Mesothelial cell of epicardium (in vitro differentiated cells): ENCODE data around the gene EAF2. TPM values are rescaled to one million over a fixed set of nuclear protein-coding genes. Genes with fewer than 3 reads are reported as not detected.

Experiments
- DNase-seq, 2 experiments: peaks; one replicate each; pipeline ENCODE4 v3.0.0; 2021; ENCODE audit warnings: low spot score in 2 of 2; ENCODE audit not compliant: unreplicated experiment in 2 of 2
- H3K27ac Mint-ChIP-seq: 2 replicates; pipeline ENCODE4 v1.8.0; 2021; ENCODE audit warnings: mixed read lengths
- H3K27me3 Mint-ChIP-seq: 2 replicates; pipeline ENCODE4 v1.8.0; 2021; ENCODE audit warnings: low read depth, mixed read lengths
- H3K36me3 Mint-ChIP-seq: 2 replicates; pipeline ENCODE4 v1.8.0; 2021; ENCODE audit warnings: mixed read lengths
- H3K4me1 Mint-ChIP-seq: 2 replicates; pipeline ENCODE4 v1.8.0; 2021; ENCODE audit warnings: mixed read lengths
- H3K4me3 Mint-ChIP-seq: 2 replicates; pipeline ENCODE4 v1.8.0; 2021; ENCODE audit warnings: mild to moderate bottlenecking, moderate library complexity, mixed read lengths
- H3K9me3 Mint-ChIP-seq: 2 replicates; pipeline ENCODE4 v1.8.0; 2021; ENCODE audit warnings: mixed read lengths
- total RNA-seq: library from RNA; stranded (reverse); gene quantifications from 3 replicates; pipeline ENCODE4 v1.2.1, GENCODE V29; 2021
- TF ChIP-seq, protein P1 (sequence below): fragments of 200-600 bp; sonication (generic); IDR thresholded peaks from one replicate; pipeline ENCODE4 v1.5.0; 2021; ENCODE audit warnings: antibody characterized with exemption; ENCODE audit not compliant: unreplicated experiment

Gene EAF2
- total RNA-seq, 1 donor from 2014 or later = 5.3 TPM

- Mint-ChIP-seq H3K27ac (no peak overlapping the region), H3K36me3 (peaks cover 28% of the 10 kb centered on the region), H3K27me3 (no peaks in the 10 kb centered on the region), H3K9me3 (no peaks in the 10 kb centered on the region), H3K4me1 (no peaks in the 10 kb centered on the region), H3K4me3 (no peak overlapping the region)
- TF ChIP-seq, protein P1, sequence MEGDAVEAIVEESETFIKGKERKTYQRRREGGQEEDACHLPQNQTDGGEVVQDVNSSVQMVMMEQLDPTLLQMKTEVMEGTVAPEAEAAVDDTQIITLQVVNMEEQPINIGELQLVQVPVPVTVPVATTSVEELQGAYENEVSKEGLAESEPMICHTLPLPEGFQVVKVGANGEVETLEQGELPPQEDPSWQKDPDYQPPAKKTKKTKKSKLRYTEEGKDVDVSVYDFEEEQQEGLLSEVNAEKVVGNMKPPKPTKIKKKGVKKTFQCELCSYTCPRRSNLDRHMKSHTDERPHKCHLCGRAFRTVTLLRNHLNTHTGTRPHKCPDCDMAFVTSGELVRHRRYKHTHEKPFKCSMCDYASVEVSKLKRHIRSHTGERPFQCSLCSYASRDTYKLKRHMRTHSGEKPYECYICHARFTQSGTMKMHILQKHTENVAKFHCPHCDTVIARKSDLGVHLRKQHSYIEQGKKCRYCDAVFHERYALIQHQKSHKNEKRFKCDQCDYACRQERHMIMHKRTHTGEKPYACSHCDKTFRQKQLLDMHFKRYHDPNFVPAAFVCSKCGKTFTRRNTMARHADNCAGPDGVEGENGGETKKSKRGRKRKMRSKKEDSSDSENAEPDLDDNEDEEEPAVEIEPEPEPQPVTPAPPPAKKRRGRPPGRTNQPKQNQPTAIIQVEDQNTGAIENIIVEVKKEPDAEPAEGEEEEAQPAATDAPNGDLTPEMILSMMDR = no peak
- DNase-seq = no peak
Measured at GRCh38 chr3:121800906-121801305, 34.1 kb upstream of the EAF2 start.

- no peak for DNase-seq
- H3K4me1 Mint-ChIP-seq = no peaks in the 10 kb centered on the region
- no peak overlapping the region for H3K4me3 Mint-ChIP-seq
- H3K27me3 Mint-ChIP-seq = no peaks in the 10 kb centered on the region
- no peak overlapping the region for H3K27ac Mint-ChIP-seq
- TF ChIP-seq, protein P1 = no peak
- peaks cover 35% of the 10 kb centered on the region for H3K36me3 Mint-ChIP-seq
- no peaks in the 10 kb centered on the region for H3K9me3 Mint-ChIP-seq
Measured at GRCh38 chr3:121803771-121804320, 31.2 kb upstream of the EAF2 start.

GRCh38 chr3:121809249-121809648 lies 25.8 kb upstream of the EAF2 start:
- Mint-ChIP-seq H3K4me1 (no peaks in the 10 kb centered on the region), H3K36me3 (peaks cover 51% of the 10 kb centered on the region), H3K4me3 (no peak overlapping the region), H3K27ac (no peak overlapping the region), H3K9me3 (peaks cover 5% of the 10 kb centered on the region), H3K27me3 (no peaks in the 10 kb centered on the region)
- TF ChIP-seq, protein P1 = no peak
- no peak for DNase-seq

DNA sequence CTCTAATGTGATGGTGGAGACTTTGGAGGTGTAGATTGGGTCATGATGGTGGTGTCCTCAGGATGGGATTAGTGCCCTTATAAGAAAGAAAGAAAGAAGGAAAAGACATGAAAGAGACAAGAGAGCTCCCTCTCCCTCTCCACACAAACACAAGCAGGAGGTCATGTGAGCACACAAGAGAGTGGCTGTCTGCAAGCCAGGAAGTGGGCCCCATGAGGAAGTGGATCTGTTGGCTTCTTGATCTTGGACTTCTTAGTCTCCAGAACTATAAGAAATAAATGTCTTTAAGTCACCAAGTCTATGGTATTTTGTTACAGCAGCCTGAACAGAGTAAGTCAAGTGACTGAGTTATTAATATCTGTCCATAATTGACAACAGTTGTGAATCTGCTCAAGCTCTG lies 17.3 kb upstream of the EAF2 start:
- Mint-ChIP-seq H3K9me3 (peaks cover 36% of the 10 kb centered on the region), H3K27me3 (no peaks in the 10 kb centered on the region), H3K4me1 (no peaks in the 10 kb centered on the region), H3K27ac (no peak overlapping the region), H3K4me3 (no peak overlapping the region), H3K36me3 (peaks cover 76% of the 10 kb centered on the region)
- TF ChIP-seq, protein P1 = no peak
- DNase-seq = no peak

DNA sequence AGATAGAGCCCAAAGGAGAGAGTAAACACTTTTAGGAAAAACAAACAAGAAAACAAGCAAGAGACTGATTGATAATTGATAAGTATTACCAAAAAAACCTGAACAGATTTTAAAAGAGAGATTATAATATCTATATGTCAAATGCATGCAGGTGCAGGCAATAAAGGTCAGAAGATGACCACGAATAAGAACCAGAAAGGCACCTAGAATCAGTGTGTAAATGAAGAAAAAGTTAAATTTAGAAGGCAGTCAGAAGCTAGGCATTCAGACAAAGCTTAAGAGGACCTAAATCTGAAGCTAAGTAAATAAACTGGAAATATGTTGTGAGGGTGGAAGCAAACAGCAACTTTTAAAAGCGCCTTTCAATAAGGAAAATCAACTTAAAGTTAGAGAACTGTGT lies 16.4 kb upstream of the EAF2 start:
- no peaks in the 10 kb centered on the region for H3K27me3 Mint-ChIP-seq
- TF ChIP-seq, protein P1 = no peak
- H3K9me3 Mint-ChIP-seq = peaks cover 44% of the 10 kb centered on the region
- no peak overlapping the region for H3K27ac Mint-ChIP-seq
- no peaks in the 10 kb centered on the region for H3K4me1 Mint-ChIP-seq
- H3K36me3 Mint-ChIP-seq = peaks cover 78% of the 10 kb centered on the region
- no peak overlapping the region for H3K4me3 Mint-ChIP-seq
- no peak for DNase-seq

- Mint-ChIP-seq H3K27ac (no peak overlapping the region), H3K36me3 (peaks cover 77% of the 10 kb centered on the region), H3K9me3 (peaks cover 44% of the 10 kb centered on the region), H3K27me3 (no peaks in the 10 kb centered on the region), H3K4me1 (no peaks in the 10 kb centered on the region), H3K4me3 (no peak overlapping the region)
- DNase-seq = no peak
- TF ChIP-seq, protein P1 = no peak
Measured at GRCh38 chr3:121819236-121819635, 15.8 kb upstream of the EAF2 start.
